ENCODE results near the gene GP2.

- TF ChIP-seq RCOR1 (IDR thresholded peaks at IDR 0.05; ENCODE audit: low read depth, low read length) (no peak), HMGXB4 (CRISPR knock-in tag; IDR thresholded peaks at IDR 0.05; ENCODE audit: borderline replicate concordance) (no peak)
- TF ChIP-seq, protein P1, sequence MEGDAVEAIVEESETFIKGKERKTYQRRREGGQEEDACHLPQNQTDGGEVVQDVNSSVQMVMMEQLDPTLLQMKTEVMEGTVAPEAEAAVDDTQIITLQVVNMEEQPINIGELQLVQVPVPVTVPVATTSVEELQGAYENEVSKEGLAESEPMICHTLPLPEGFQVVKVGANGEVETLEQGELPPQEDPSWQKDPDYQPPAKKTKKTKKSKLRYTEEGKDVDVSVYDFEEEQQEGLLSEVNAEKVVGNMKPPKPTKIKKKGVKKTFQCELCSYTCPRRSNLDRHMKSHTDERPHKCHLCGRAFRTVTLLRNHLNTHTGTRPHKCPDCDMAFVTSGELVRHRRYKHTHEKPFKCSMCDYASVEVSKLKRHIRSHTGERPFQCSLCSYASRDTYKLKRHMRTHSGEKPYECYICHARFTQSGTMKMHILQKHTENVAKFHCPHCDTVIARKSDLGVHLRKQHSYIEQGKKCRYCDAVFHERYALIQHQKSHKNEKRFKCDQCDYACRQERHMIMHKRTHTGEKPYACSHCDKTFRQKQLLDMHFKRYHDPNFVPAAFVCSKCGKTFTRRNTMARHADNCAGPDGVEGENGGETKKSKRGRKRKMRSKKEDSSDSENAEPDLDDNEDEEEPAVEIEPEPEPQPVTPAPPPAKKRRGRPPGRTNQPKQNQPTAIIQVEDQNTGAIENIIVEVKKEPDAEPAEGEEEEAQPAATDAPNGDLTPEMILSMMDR (IDR thresholded peaks at IDR 0.05) = no peak
These were observed 9.6 kb upstream of the GP2 start for GRCh38 chr16:20336955-20337354.

Measured in A549 (cell line).